Lower leg skin (tissue), 3 donors: ENCODE measurements around the gene KCNN3.

Experiments
- CTCF ChIP-seq, 3 donors: fragments of 450-650 bp; IDR thresholded peaks; one replicate each; pipeline ENCODE4 v1.5.1; 2016; ENCODE audit warnings: antibody characterized with exemption in 3 of 3, mild to moderate bottlenecking in 3 of 3, moderate library complexity in 2 of 3
- POLR2A ChIP-seq, 2 donors: fragments of 450-650 bp; IDR thresholded peaks; one replicate each; pipeline ENCODE4 v1.6.1; 2016 to 2017; ENCODE audit warnings: antibody characterized with exemption in 2 of 2, mild to moderate bottlenecking in 1 of 2, moderate library complexity in 1 of 2

GRCh38 chr1:154756793-154757548 lies 113.1 kb downstream of the KCNN3 start:
- no peak for TF ChIP-seq CTCF (IDR thresholded peaks at IDR 0.05)
- no peak for TF ChIP-seq POLR2A (IDR thresholded peaks at IDR 0.05)
